Measurements from ENCODE around the gene CDC123. TPM values are rescaled to one million over a fixed set of nuclear protein-coding genes. Genes with fewer than 3 reads are reported as not detected.
"Not testable (repeated sequence)": the region's sequence is repeated elsewhere in the genome, so short reads cannot be mapped to it uniquely, and the experiment has no call there.

The CDC123 gene
- total and polyA plus RNA-seq, 4 donors, result 32.7 to 58.5 (median 40.7) TPM

- H3K9ac ChIP-seq (ENCODE audit: low read depth in 1 of 2, low read length in 2 of 2), result no peak overlapping the region
- WGBS, result 88% methylated on average over 11 of the region's 11 CpGs
- TF ChIP-seq YY1 (IDR thresholded peaks at IDR 0.05) (no peak), ATF3 (IDR thresholded peaks at IDR 0.05) (no peak), GABPA (IDR thresholded peaks at IDR 0.05 in 1 of 2, conservative IDR thresholded peaks at IDR 0.05 in 1 of 2) (no peak), RAD21 (IDR thresholded peaks at IDR 0.05) (no peak), FOXA1 (IDR thresholded peaks at IDR 0.05) (no peak), HNF4A (conservative IDR thresholded peaks at IDR 0.05) (no peak), REST (IDR thresholded peaks at IDR 0.05) (no peak), FOXA2 (IDR thresholded peaks at IDR 0.05) (no peak), SP1 (IDR thresholded peaks at IDR 0.05) (no peak), MAX (IDR thresholded peaks at IDR 0.05) (no peak), JUND (IDR thresholded peaks at IDR 0.05) (no peak)
- no peak overlapping the region for H3K4me3 ChIP-seq (ENCODE audit: low read depth in 1 of 3, low read length in 3 of 3)
- no peaks in the 10 kb centered on the region for H3K36me3 ChIP-seq (ENCODE audit: control insufficient read depth in 4 of 4, insufficient read depth in 3 of 4, low read depth in 1 of 4, low read length in 3 of 4)
- no peaks in the 10 kb centered on the region for H3K27me3 ChIP-seq (ENCODE audit: control insufficient read depth in 4 of 4, insufficient read depth in 4 of 4, low read length in 3 of 4)
- H3K4me1 ChIP-seq (ENCODE audit: control insufficient read depth in 4 of 4, insufficient read depth in 4 of 4, low read length in 3 of 4), result no peaks in the 10 kb centered on the region
- no peak overlapping the region for H3K27ac ChIP-seq (ENCODE audit: low read depth in 1 of 2, low read length in 2 of 2)
- no peaks in the 10 kb centered on the region for H3K9me3 ChIP-seq (ENCODE audit: control insufficient read depth in 4 of 4, low read length in 3 of 4)
- no peak for DNase-seq (ENCODE audit: low spot score)
Measured at GRCh38 chr10:12279281-12279680, 83.3 kb downstream of the CDC123 start.

- DNase-seq (ENCODE audit: low spot score), result no peak
- Histone ChIP-seq H3K27me3 (ENCODE audit: control insufficient read depth in 4 of 4, insufficient read depth in 4 of 4, low read length in 3 of 4) (no peaks in the 10 kb centered on the region), H3K27ac (ENCODE audit: low read depth in 1 of 2, low read length in 2 of 2) (no peak overlapping the region), H3K4me3 (ENCODE audit: low read depth in 1 of 3, low read length in 3 of 3) (no peak overlapping the region), H3K9ac (ENCODE audit: low read depth in 1 of 2, low read length in 2 of 2) (no peak overlapping the region), H3K9me3 (ENCODE audit: control insufficient read depth in 4 of 4, low read length in 3 of 4) (no peaks in the 10 kb centered on the region), H3K4me1 (ENCODE audit: control insufficient read depth in 4 of 4, insufficient read depth in 4 of 4, low read length in 3 of 4) (no peaks in the 10 kb centered on the region), H3K36me3 (ENCODE audit: control insufficient read depth in 4 of 4, insufficient read depth in 3 of 4, low read depth in 1 of 4, low read length in 3 of 4) (no peaks in the 10 kb centered on the region)
- 95% methylated on average over 10 of the region's 10 CpGs for WGBS
- no peak for TF ChIP-seq ZBTB33 (IDR thresholded peaks at IDR 0.05)
- TF ChIP-seq RAD21 (IDR thresholded peaks at IDR 0.05), result no peak
- TF ChIP-seq FOXA1 (IDR thresholded peaks at IDR 0.05), result no peak
Measured at GRCh38 chr10:12287772-12288171, 91.8 kb downstream of the CDC123 start.

- not testable (repeated sequence) for H3K36me3 ChIP-seq (ENCODE audit: control insufficient read depth in 4 of 4, insufficient read depth in 3 of 4, low read depth in 1 of 4, low read length in 3 of 4); H3K9ac ChIP-seq (ENCODE audit: low read depth in 1 of 2, low read length in 2 of 2); H3K9me3 ChIP-seq (ENCODE audit: control insufficient read depth in 4 of 4, low read length in 3 of 4); H3K4me3 ChIP-seq (ENCODE audit: low read depth in 1 of 3, low read length in 3 of 3); H3K27me3 ChIP-seq (ENCODE audit: control insufficient read depth in 4 of 4, insufficient read depth in 4 of 4, low read length in 3 of 4); H3K27ac ChIP-seq (ENCODE audit: low read depth in 1 of 2, low read length in 2 of 2); DNase-seq (ENCODE audit: low spot score)
- H3K4me1 ChIP-seq (ENCODE audit: control insufficient read depth in 4 of 4, insufficient read depth in 4 of 4, low read length in 3 of 4), result peaks cover 0 to 10% (median 4%) of the 10 kb centered on the region in 4 donors
- WGBS, result 91% methylated on average over 3 of the region's 3 CpGs
Measured at GRCh38 chr10:12297784-12298183, 101.8 kb downstream of the CDC123 start.
